KMS-11 (cell line): ENCODE measurements around the gene CPO.

Source experiments
- H2AFZ ChIP-seq: fragments of 200-600 bp; sonication (generic); 2 replicates; pipeline ENCODE4 v1.6.1; 2016; ENCODE audit warnings: antibody characterized with exemption, mixed run types, low read depth
- H3K27ac ChIP-seq: fragments of 200-600 bp; sonication (generic); 2 replicates; pipeline ENCODE4 v1.6.1; 2016; ENCODE audit warnings: mild to moderate bottlenecking, mixed run types
- H3K27me3 ChIP-seq: fragments of 200-600 bp; sonication (generic); 2 replicates; pipeline ENCODE4 v1.6.1; 2017; ENCODE audit warnings: mild to moderate bottlenecking, low read depth, mixed run types, moderate library complexity; ENCODE audit not compliant: insufficient read depth
- H3K36me3 ChIP-seq: fragments of 200-600 bp; sonication (generic); 2 replicates; pipeline ENCODE4 v1.6.1; 2017; ENCODE audit warnings: mild to moderate bottlenecking, mixed run types; ENCODE audit not compliant: insufficient read depth
- H3K4me1 ChIP-seq: fragments of 200-600 bp; sonication (generic); 2 replicates; pipeline ENCODE4 v1.6.1; 2016; ENCODE audit warnings: mild to moderate bottlenecking, low read depth, mixed run types; ENCODE audit not compliant: poor library complexity, severe bottlenecking
- H3K4me2 ChIP-seq: fragments of 200-600 bp; sonication (generic); 2 replicates; pipeline ENCODE4 v1.7.0; 2016; ENCODE audit warnings: mild to moderate bottlenecking, mixed run types
- H3K4me3 ChIP-seq: fragments of 200-600 bp; sonication (generic); IDR thresholded peaks from 2 replicates; pipeline ENCODE4 v1.6.1; 2017; ENCODE audit warnings: low read depth, low read length, mixed read lengths; ENCODE audit not compliant: insufficient read depth
- H3K79me2 ChIP-seq: fragments of 200-600 bp; sonication (generic); 2 replicates; pipeline ENCODE4 v1.6.1; 2016; ENCODE audit warnings: low read depth, mixed run types; ENCODE audit not compliant: insufficient read depth
- H3K9ac ChIP-seq: fragments of 200-600 bp; sonication (generic); 2 replicates; pipeline ENCODE4 v1.6.1; 2016; ENCODE audit warnings: mild to moderate bottlenecking, mixed run types
- H4K20me1 ChIP-seq: fragments of 200-600 bp; sonication (generic); 2 replicates; pipeline ENCODE4 v1.6.1; 2016; ENCODE audit warnings: mild to moderate bottlenecking, mixed run types; ENCODE audit not compliant: insufficient read depth
- CTCF ChIP-seq: fragments of 200-600 bp; sonication (generic); conservative IDR thresholded peaks from 2 replicates; pipeline ENCODE4 v1.6.1; 2017; ENCODE audit warnings: low read depth, mild to moderate bottlenecking, antibody characterized with exemption, low read length, moderate library complexity, mixed read lengths

Gene CPO

GRCh38 chr2:206983161-206983859, 44.0 kb downstream of the CPO start:
- TF ChIP-seq CTCF: no peak
- H3K4me2 ChIP-seq: no peak overlapping the region

GRCh38 chr2:206984206-206984605, 44.9 kb downstream of the CPO start:
- no peaks in the 10 kb centered on the region for H3K36me3 ChIP-seq
- H2AFZ ChIP-seq: no peak overlapping the region
- no peaks in the 10 kb centered on the region for H4K20me1 ChIP-seq
- H3K9ac ChIP-seq: no peak overlapping the region
- H3K27me3 ChIP-seq: no peaks in the 10 kb centered on the region
- H3K4me3 ChIP-seq: no peak overlapping the region
- H3K4me1 ChIP-seq: no peaks in the 10 kb centered on the region
- no peaks in the 10 kb centered on the region for H3K79me2 ChIP-seq
- no peak overlapping the region for H3K4me2 ChIP-seq
- TF ChIP-seq CTCF: no peak
- H3K27ac ChIP-seq: no peak overlapping the region

More at GRCh38 chr2:206983161-206983859, 44.0 kb downstream of the CPO start:
- Histone ChIP-seq H3K27me3 (no peaks in the 10 kb centered on the region), H2AFZ (no peak overlapping the region), H3K27ac (no peak overlapping the region), H3K79me2 (no peaks in the 10 kb centered on the region), H3K9ac (no peak overlapping the region), H3K36me3 (no peaks in the 10 kb centered on the region), H4K20me1 (no peaks in the 10 kb centered on the region), H3K4me1 (no peaks in the 10 kb centered on the region), H3K4me3 (no peak overlapping the region)

- H3K4me3 ChIP-seq: no peak overlapping the region
- no peaks in the 10 kb centered on the region for H3K36me3 ChIP-seq
- H3K79me2 ChIP-seq: no peaks in the 10 kb centered on the region
- no peak overlapping the region for H3K9ac ChIP-seq
- H4K20me1 ChIP-seq: no peaks in the 10 kb centered on the region
- H3K27ac ChIP-seq: no peak overlapping the region
- TF ChIP-seq CTCF: no peak
- no peak overlapping the region for H2AFZ ChIP-seq
- no peak overlapping the region for H3K4me2 ChIP-seq
- no peaks in the 10 kb centered on the region for H3K4me1 ChIP-seq
- H3K27me3 ChIP-seq: no peaks in the 10 kb centered on the region
Observed at GRCh38 chr2:206986943-206987342, 47.6 kb downstream of the CPO start.

GRCh38 chr2:206987810-206988209, 48.5 kb downstream of the CPO start:
- Histone ChIP-seq H3K27ac (no peak overlapping the region), H3K36me3 (no peaks in the 10 kb centered on the region), H4K20me1 (no peaks in the 10 kb centered on the region), H3K4me3 (no peak overlapping the region), H3K27me3 (no peaks in the 10 kb centered on the region), H3K9ac (no peak overlapping the region), H3K4me2 (no peak overlapping the region), H3K79me2 (no peaks in the 10 kb centered on the region), H2AFZ (no peak overlapping the region), H3K4me1 (no peaks in the 10 kb centered on the region)
- TF ChIP-seq CTCF: no peak
